Posterior vena cava (tissue), 2 donors: ENCODE results near the gene CAPZB. TPM values are rescaled to one million over a fixed set of nuclear protein-coding genes. Genes with fewer than 3 reads are reported as not detected.

Experiments
- DNase-seq: peaks from one replicate; pipeline ENCODE4 v3.0.0-alpha.2; 2020; ENCODE audit warnings: low spot score
- intact Hi-C, 2 donors: fragments of 100-400 bp; cut with DNase I; formaldehyde crosslinking; loops; one replicate each; pipeline versions ENCODE4 v1.14.1 to v1.14.2; 2022 to 2023
- total RNA-seq, 2 donors: library from RNA; stranded (reverse); fragmentation: NEBNext Ultra II Directional; extraction: Animal tissue kit (Norgen Biotek cat#: 25700); gene quantifications; one replicate each; pipeline ENCODE4 v1.2.1, GENCODE V29; 2021
- donor health status: DM: yes; HTN: yes; CAD: no.
- donor health status: DM: yes; HTN: yes; CAD: no.

CAPZB gene
- total RNA-seq, 2 donors from 2014 or later: 255 to 277 TPM

- intact Hi-C loops: no loop called here
- no peak for DNase-seq
These were observed 83.8 kb downstream of the CAPZB start for GRCh38 chr1:19401535-19401889.

GRCh38 chr1:19400875-19401534, 84.3 kb downstream of the CAPZB start:
- intact Hi-C loops: no loop called here
- no peak for DNase-seq

GRCh38 chr1:19400192-19400611, 85.1 kb downstream of the CAPZB start:
- no peak for DNase-seq
- intact Hi-C loops: no loop called here

- intact Hi-C loops: loop anchor here (5.0 kb wide), 2 partner anchors 89 to 254 kb away; partner anchors contain the start of gene CAPZB (in 1 of the 2)
- DNase-seq: peak; percentile 87
These were observed 87.0 kb downstream of the CAPZB start for GRCh38 chr1:19398309-19398760.

- intact Hi-C loops: loop anchor here (5.0 kb wide), 2 partner anchors 90 to 255 kb away; partner anchors contain the start of gene CAPZB (in 1 of the 2)
- no peak for DNase-seq
These were observed 88.0 kb downstream of the CAPZB start for GRCh38 chr1:19397217-19397945.

GRCh38 chr1:19396280-19396679, 89.1 kb downstream of the CAPZB start:
- intact Hi-C loops: loop anchor here (5.0 kb wide), 2 partner anchors 91 to 256 kb away; partner anchors contain the start of gene CAPZB (in 1 of the 2)
- no peak for DNase-seq

- no peak for DNase-seq
- intact Hi-C loops: loop anchor here (5.0 kb wide), 2 partner anchors 92 to 257 kb away; partner anchors contain the start of gene CAPZB (in 1 of the 2)
These were observed 89.6 kb downstream of the CAPZB start for GRCh38 chr1:19395678-19396192.

GRCh38 chr1:19393046-19393445, 92.3 kb downstream of the CAPZB start:
- DNase-seq: no peak
- intact Hi-C loops: loop anchor here in 1 of 2 donors (5.0 kb wide), 1 partner anchor 254 kb away; no protein-coding TSS in a partner anchor

GRCh38 chr1:19392221-19392620, 93.1 kb downstream of the CAPZB start:
- no peak for DNase-seq
- intact Hi-C loops: loop anchor here in 1 of 2 donors (5.0 kb wide), 1 partner anchor 255 kb away; no protein-coding TSS in a partner anchor

- no peak for DNase-seq
- intact Hi-C loops: loop anchor here (1.0 to 5.0 kb wide), 2 partner anchors 49 to 256 kb away; no protein-coding TSS in a partner anchor
These were observed 93.8 kb downstream of the CAPZB start for GRCh38 chr1:19391596-19391981.

- DNase-seq: no peak
- intact Hi-C loops: loop anchor here (1.0 to 5.0 kb wide), 2 partner anchors 49 to 256 kb away; no protein-coding TSS in a partner anchor
These were observed 94.3 kb downstream of the CAPZB start for GRCh38 chr1:19390901-19391595.

GRCh38 chr1:19390166-19390850, 95.0 kb downstream of the CAPZB start:
- DNase-seq: no peak
- intact Hi-C loops: loop anchor here in 1 of 2 donors (5.0 kb wide), 1 partner anchor 257 kb away; no protein-coding TSS in a partner anchor

- DNase-seq: no peak
- intact Hi-C loops: no loop called here
These were observed 96.4 kb downstream of the CAPZB start for GRCh38 chr1:19388980-19389379.

- no peak for DNase-seq
These were observed 98.3 kb downstream of the CAPZB start for GRCh38 chr1:19387045-19387467.

GRCh38 chr1:19385869-19386591, 99.3 kb downstream of the CAPZB start:
- no peak for DNase-seq
- intact Hi-C loops: no loop called here

More at GRCh38 chr1:19387045-19387467, 98.3 kb downstream of the CAPZB start:
- intact Hi-C loops: no loop called here

GRCh38 chr1:19385221-19385620, 100.1 kb downstream of the CAPZB start:
- DNase-seq: no peak
- intact Hi-C loops: no loop called here

- no peak for DNase-seq
- intact Hi-C loops: no loop called here
These were observed 100.6 kb downstream of the CAPZB start for GRCh38 chr1:19384772-19385187.

GRCh38 chr1:19384113-19384512, 101.2 kb downstream of the CAPZB start:
- intact Hi-C loops: no loop called here
- DNase-seq: no peak
